PC-9 (cell line): ENCODE measurements around the gene PRKAA2. TPM values are rescaled to one million over a fixed set of nuclear protein-coding genes. Genes with fewer than 3 reads are reported as not detected.

Experiments used
- BruUV-seq: library from RNA; stranded (reverse); fragments of 400-500 nt; replicated peaks from 2 replicates; lab custom pipeline; 2021; lab: Mats Ljungman, UMichigan
- CTCF ChIA-PET: fragments of 300-600 bp; sonication (Branson Sonifier 250); formaldehyde crosslinking; loops from one replicate; lab custom pipeline; 2022; ENCODE audit warnings: antibody characterized with exemption; lab: Charles Lee
- POLR2A ChIA-PET: fragments of 300-600 bp; sonication (Branson Sonifier 250); formaldehyde crosslinking; loops from one replicate; lab custom pipeline; 2022; ENCODE audit warnings: antibody characterized with exemption; ENCODE audit not compliant: unreplicated experiment; lab: Charles Lee
- DNase-seq, 2 experiments: peaks; one replicate each; pipeline versions ENCODE4 v3.0.0 to v3.0.0-alpha.2; 2015 to 2022; ENCODE audit warnings: mixed read lengths in 1 of 2
- H2AFZ ChIP-seq: fragments of 200-600 bp; sonication (generic); 2 replicates; pipeline ENCODE4 v1.8.1; 2017; ENCODE audit warnings: antibody characterized with exemption
- H3F3A ChIP-seq: fragments of 200-600 bp; sonication (generic); 2 replicates; pipeline ENCODE4 v1.8.1; 2017; ENCODE audit warnings: antibody characterized with exemption, mild to moderate bottlenecking, low read depth; ENCODE audit not compliant: insufficient read depth
- H3K27ac ChIP-seq: fragments of 200-600 bp; sonication (generic); 2 replicates; pipeline ENCODE4 v1.6.1; 2016; ENCODE audit warnings: mixed run types
- H3K27me3 ChIP-seq: fragments of 200-600 bp; sonication (generic); 2 replicates; pipeline ENCODE4 v1.6.1; 2016; ENCODE audit warnings: low read depth, mixed run types; ENCODE audit not compliant: insufficient read depth
- H3K36me3 ChIP-seq: fragments of 200-600 bp; sonication (generic); 2 replicates; pipeline ENCODE4 v1.6.1; 2016; ENCODE audit warnings: low read depth, mixed run types
- H3K4me1 ChIP-seq: fragments of 200-600 bp; sonication (generic); replicated peaks from 2 replicates; pipeline ENCODE4 v1.6.1; 2016; ENCODE audit warnings: mixed run types; ENCODE audit not compliant: insufficient read depth
- H3K4me2 ChIP-seq: fragments of 200-600 bp; sonication (generic); 2 replicates; pipeline ENCODE4 v1.6.1; 2017; ENCODE audit warnings: mixed run types
- H3K4me3 ChIP-seq: fragments of 200-600 bp; sonication (generic); 2 replicates; pipeline ENCODE4 v1.6.1; 2016; ENCODE audit warnings: mixed run types
- H3K79me2 ChIP-seq: fragments of 200-600 bp; sonication (generic); 2 replicates; pipeline ENCODE4 v1.6.1; 2017; ENCODE audit warnings: low read depth, mixed run types
- H3K9me2 ChIP-seq: fragments of 200-600 bp; sonication (generic); 2 replicates; pipeline ENCODE4 v1.8.1; 2017; ENCODE audit warnings: mild to moderate bottlenecking; ENCODE audit not compliant: insufficient read depth
- H3K9me3 ChIP-seq: fragments of 200-600 bp; sonication (generic); 2 replicates; pipeline ENCODE4 v1.8.1; 2016; ENCODE audit warnings: low read depth; ENCODE audit not compliant: insufficient read depth
- H4K20me1 ChIP-seq: fragments of 200-600 bp; sonication (generic); 2 replicates; pipeline ENCODE4 v1.8.1; 2017; ENCODE audit not compliant: insufficient read depth
- EZH2 ChIP-seq: fragments of 200-600 bp; sonication (generic); IDR thresholded peaks from 2 replicates; pipeline ENCODE4 v1.8.0; 2017; ENCODE audit warnings: antibody characterized with exemption, low read depth
- intact Hi-C: fragments of 100-400 bp; cut with micrococcal nuclease; formaldehyde crosslinking; loops from one replicate; pipeline ENCODE4 v1.10.0; 2022; ENCODE audit not compliant: unreplicated experiment
- total RNA-seq: library from RNA; stranded (reverse); gene quantifications from 2 replicates; pipeline ENCODE4 v1.2.3, GENCODE V29; 2021
- TF ChIP-seq, protein P1 (sequence below): fragments of 200-600 bp; sonication (generic); conservative IDR thresholded peaks from 2 replicates; pipeline ENCODE4 v1.6.1; 2017; ENCODE audit warnings: mixed run types, antibody characterized with exemption, mild to moderate bottlenecking, moderate library complexity

Gene PRKAA2
- total RNA-seq, 1 experiment from 2014 or later, result 5.0 TPM

DNA sequence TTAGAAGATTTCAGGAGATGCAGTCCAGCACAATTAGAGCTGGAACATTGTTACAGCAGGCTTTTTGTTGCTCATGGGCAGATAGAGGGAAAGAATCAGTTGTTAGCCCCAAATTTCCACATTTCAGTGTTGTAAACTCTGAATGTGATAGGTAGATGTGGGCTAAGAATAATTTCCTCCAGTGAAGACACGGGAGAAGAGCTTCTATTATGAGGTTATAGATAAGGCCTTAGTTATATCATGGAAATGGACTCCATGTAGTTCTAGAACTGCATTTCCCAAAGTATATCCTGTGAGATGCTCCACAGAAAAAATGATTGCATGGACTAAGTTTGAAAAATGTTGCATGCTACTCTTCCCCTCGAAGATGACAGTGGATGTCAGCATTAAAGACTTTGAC, 64.9 kb downstream of the PRKAA2 start:
- no peak for DNase-seq
- TF ChIP-seq, protein P1, sequence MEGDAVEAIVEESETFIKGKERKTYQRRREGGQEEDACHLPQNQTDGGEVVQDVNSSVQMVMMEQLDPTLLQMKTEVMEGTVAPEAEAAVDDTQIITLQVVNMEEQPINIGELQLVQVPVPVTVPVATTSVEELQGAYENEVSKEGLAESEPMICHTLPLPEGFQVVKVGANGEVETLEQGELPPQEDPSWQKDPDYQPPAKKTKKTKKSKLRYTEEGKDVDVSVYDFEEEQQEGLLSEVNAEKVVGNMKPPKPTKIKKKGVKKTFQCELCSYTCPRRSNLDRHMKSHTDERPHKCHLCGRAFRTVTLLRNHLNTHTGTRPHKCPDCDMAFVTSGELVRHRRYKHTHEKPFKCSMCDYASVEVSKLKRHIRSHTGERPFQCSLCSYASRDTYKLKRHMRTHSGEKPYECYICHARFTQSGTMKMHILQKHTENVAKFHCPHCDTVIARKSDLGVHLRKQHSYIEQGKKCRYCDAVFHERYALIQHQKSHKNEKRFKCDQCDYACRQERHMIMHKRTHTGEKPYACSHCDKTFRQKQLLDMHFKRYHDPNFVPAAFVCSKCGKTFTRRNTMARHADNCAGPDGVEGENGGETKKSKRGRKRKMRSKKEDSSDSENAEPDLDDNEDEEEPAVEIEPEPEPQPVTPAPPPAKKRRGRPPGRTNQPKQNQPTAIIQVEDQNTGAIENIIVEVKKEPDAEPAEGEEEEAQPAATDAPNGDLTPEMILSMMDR, result no peak
- no peak for TF ChIP-seq EZH2
- BruUV-seq, result no TSS peak
- POLR2A ChIA-PET, result interaction anchor here (0.6 kb wide), 1 partner anchor 1495 kb away, joined by 3 read pairs; the partner anchor contains the start of gene USP24
- no peaks in the 10 kb centered on the region for H3K27me3 ChIP-seq
- no peak overlapping the region for H3K4me2 ChIP-seq
- H3K4me3 ChIP-seq, result no peak overlapping the region
- no peaks in the 10 kb centered on the region for H3K9me3 ChIP-seq
- no peaks in the 10 kb centered on the region for H3K79me2 ChIP-seq
- H2AFZ ChIP-seq, result no peak overlapping the region
- 0 out of 2 replicates have a peak, but pooled peaks cover 8% of the 10 kb centered on the region for H3K36me3 ChIP-seq
- H3K27ac ChIP-seq, result no peak overlapping the region
- CTCF ChIA-PET, result interaction anchor here (1.0 to 1.9 kb wide), 3 partner anchors 21 to 126 kb away, joined by 3 to 7 read pairs (median 5); no protein-coding TSS in a partner anchor
- peaks cover 17% of the 10 kb centered on the region for H3K4me1 ChIP-seq
- H4K20me1 ChIP-seq, result no peaks in the 10 kb centered on the region
- H3K9me2 ChIP-seq, result no peaks in the 10 kb centered on the region
- intact Hi-C loops, result loop anchor here (2.0 to 5.0 kb wide), 6 partner anchors 65 to 1568 kb away; partner anchors contain the start of genes PLPP3 and PRKAA2
- 0 out of 2 replicates have a peak, but pooled peaks cover 17% of the 10 kb centered on the region for H3F3A ChIP-seq

GRCh38 chr1:56710646-56711045, 65.5 kb downstream of the PRKAA2 start:
- Histone ChIP-seq H4K20me1 (no peaks in the 10 kb centered on the region), H3K27ac (peak overlapping the region; percentile 37), H3K9me2 (no peaks in the 10 kb centered on the region), H3K79me2 (no peaks in the 10 kb centered on the region), H3K4me1 (peaks cover 17% of the 10 kb centered on the region), H3F3A (0 out of 2 replicates have a peak, but pooled peaks cover 17% of the 10 kb centered on the region), H2AFZ (no peak overlapping the region), H3K4me3 (no peak overlapping the region), H3K4me2 (peak overlapping the region; percentile 42), H3K36me3 (0 out of 2 replicates have a peak, but pooled peaks cover 8% of the 10 kb centered on the region), H3K27me3 (no peaks in the 10 kb centered on the region), H3K9me3 (no peaks in the 10 kb centered on the region)
- CTCF ChIA-PET, result interaction anchor here (1.8 to 1.9 kb wide), 2 partner anchors 110 to 126 kb away, joined by 5 to 7 read pairs; no protein-coding TSS in a partner anchor
- DNase-seq, result peak in 1 of 2 experiments; percentile 84
- TF ChIP-seq, protein P1, result no peak
- TF ChIP-seq EZH2, result no peak
- intact Hi-C loops, result loop anchor here (2.0 to 5.0 kb wide), 2 partner anchors 92 to 1426 kb away; no protein-coding TSS in a partner anchor
- no TSS peak for BruUV-seq
- POLR2A ChIA-PET, result no interaction called here

DNA sequence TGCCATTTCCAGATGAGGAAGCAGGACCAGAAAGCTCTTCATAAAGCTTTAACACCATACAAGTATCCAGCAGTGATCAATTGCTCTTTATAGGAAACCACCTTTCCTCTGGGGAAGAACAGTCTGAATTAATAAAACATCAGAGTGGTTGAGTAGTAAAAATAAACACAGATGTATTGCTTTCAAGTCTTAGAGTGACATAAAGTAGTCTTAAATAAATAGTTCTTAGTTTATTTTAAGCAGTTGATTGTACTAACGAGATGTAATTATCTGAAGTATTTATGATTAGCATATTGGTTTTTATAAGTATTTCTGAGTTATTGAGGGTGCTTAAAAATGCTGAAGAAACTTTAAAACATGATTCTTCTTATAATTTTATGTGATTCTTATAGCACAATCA, 67.0 kb downstream of the PRKAA2 start:
- no peak for TF ChIP-seq EZH2
- Histone ChIP-seq H2AFZ (no peak overlapping the region), H3K4me1 (peaks cover 17% of the 10 kb centered on the region), H3K27me3 (no peaks in the 10 kb centered on the region), H4K20me1 (no peaks in the 10 kb centered on the region), H3F3A (0 out of 2 replicates have a peak, but pooled peaks cover 17% of the 10 kb centered on the region), H3K9me2 (no peaks in the 10 kb centered on the region), H3K4me2 (no peak overlapping the region), H3K36me3 (no peaks in the 10 kb centered on the region), H3K27ac (no peak overlapping the region), H3K4me3 (no peak overlapping the region), H3K9me3 (no peaks in the 10 kb centered on the region), H3K79me2 (no peaks in the 10 kb centered on the region)
- CTCF ChIA-PET, result no interaction called here
- intact Hi-C loops, result loop anchor here (5.0 kb wide), 1 partner anchor 90 kb away; no protein-coding TSS in a partner anchor
- DNase-seq, result no peak
- POLR2A ChIA-PET, result no interaction called here
- BruUV-seq, result no TSS peak
